IPS-11a (cell line): Measurements from ENCODE around the gene FAM174A.
"Not testable (repeated sequence)": the region's sequence is repeated elsewhere in the genome, so short reads cannot be mapped to it uniquely, and the experiment has no call there.

Source experiments
- H3K4me3 ChIP-seq: one replicate; pipeline ENCODE4 v1.5.1; 2013; ENCODE audit warnings: low read depth, low read length, control low read depth

FAM174A gene

DNA sequence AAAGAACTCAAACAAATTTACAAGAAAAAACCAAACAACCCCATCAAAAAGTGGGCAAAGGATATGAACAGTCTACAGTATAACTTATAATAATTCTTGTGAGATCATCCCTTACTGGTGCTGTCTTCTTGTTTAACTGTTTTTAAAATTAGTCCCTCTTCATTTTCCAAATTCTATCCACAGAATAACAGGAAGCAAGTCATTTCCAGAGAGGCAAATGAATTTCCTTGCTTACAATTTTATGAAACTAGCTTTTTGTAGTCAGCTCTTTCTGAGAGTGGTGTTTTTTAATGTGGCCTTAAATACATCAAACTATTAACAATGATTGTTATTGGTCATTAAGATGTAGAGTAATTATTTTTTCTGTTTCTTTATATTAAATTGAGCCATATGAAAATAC, 40.6 kb downstream of the FAM174A start:
- H3K4me3 ChIP-seq, result no peak overlapping the region

- no peak overlapping the region for H3K4me3 ChIP-seq
Observed at GRCh38 chr5:100576217-100576751, 41.1 kb downstream of the FAM174A start.

GRCh38 chr5:100577506-100577905, 42.3 kb downstream of the FAM174A start:
- no peak overlapping the region for H3K4me3 ChIP-seq

DNA sequence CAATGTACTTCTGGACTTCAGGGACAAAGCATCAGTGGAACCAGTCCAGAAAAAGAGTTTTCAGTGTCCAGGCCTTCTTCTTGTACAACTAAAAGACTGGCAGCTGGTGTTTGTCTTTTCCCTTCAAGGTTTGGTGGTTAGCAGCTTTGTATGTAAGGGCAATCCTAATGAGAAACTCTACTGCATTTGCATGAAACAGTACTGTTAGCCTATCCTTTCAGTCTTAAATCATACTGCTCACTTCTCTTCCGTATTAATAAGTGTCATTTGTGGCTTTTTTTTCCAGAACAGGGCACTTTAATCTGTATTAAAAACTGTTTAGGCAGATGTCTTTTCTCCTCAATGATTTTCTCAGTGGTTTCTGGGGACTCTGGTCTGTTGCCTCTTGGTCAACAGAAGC, 48.9 kb downstream of the FAM174A start:
- no peak overlapping the region for H3K4me3 ChIP-seq

GRCh38 chr5:100584889-100585288, 49.7 kb downstream of the FAM174A start:
- H3K4me3 ChIP-seq, result no peak overlapping the region

- H3K4me3 ChIP-seq, result no peak overlapping the region
Observed at GRCh38 chr5:100590867-100591266, 55.7 kb downstream of the FAM174A start.

DNA sequence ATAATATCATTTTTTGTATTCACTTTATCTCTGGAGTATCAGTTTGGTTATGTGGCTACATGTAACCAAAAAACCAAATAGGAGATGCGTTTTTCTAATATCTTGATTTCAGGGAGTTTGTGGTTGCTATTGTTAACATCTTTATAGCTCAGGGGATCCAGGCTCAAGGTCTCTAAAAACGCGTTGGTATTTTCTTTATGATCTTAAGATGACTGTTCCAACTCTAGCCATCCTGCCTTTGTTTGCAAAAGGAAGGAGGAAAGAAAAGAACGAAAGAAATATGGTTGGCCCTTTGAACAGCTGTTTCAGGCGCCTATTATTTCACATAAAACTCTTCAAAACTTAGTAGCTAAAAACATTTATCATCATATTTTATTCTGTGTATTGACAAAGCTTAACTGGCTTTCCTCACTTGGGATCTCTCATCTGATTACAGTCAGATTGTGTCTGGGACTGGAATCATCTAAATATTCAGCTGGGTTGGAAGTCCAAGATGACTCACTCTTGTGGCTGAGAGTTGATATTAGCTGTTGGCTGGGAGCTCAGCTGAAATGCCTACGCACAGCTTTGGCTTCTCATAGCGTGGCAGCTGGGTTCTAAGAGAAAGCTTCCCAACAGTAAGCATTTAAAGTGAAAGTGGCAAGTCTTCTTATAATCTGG, 60.1 kb downstream of the FAM174A start:
- no peak overlapping the region for H3K4me3 ChIP-seq

DNA sequence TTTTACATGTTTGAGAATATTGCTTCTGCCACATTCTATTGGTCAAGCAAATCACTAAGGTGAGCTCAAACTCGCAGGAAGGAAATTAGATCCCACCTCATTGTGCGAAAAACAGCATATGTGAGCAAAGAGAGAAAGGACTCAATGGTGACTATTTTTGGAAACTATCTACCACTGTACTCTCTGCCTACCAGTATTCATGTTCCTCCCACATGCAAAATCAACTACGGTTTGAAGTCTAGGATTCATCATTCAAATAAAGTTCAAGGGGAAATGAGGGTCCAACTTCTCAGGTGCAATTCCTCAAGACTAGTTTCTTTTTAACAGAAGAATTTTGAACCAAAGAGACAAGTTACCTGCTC, 60.6 kb downstream of the FAM174A start:
- H3K4me3 ChIP-seq, result no peak overlapping the region

DNA sequence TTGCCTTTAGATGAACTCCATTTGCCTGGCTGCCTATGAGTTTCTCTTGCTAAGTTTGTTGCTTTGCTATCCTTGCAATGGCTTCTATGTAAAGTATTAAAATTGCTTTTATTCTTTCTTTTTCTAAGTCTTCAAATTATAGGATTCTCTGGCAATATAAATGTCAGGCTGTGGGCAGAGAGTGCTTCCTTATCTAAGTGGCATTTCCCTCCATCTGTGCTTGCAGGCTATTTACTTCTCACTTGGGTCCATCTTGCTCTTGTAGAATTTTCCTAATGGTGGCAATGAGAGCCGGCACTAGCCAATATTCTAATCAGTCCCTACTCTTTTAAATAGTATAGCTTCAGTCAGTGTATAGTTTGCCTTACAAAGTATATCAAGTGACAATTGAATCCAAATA, 63.3 kb downstream of the FAM174A start:
- no peak overlapping the region for H3K4me3 ChIP-seq

GRCh38 chr5:100600298-100600994, 65.3 kb downstream of the FAM174A start:
- no peak overlapping the region for H3K4me3 ChIP-seq

DNA sequence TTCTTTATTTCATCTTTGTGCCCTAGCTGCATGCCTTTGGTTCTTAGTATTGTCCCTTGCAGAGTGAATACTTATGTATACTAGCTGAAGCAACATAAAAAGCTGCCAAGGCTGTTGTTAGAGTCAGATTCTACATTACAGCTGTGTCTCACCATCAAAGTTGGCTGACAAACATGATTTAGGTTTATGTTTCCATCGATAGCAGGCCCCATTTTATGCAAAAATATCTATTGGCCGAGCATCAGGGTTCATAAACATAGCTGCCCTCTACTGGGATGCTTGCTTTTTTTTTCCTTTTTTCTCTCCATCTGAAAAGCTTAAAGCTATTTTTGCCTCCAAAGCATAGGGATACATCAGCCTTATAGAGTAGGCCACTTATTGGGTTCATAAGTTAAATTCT, 68.0 kb downstream of the FAM174A start:
- no peak overlapping the region for H3K4me3 ChIP-seq

DNA sequence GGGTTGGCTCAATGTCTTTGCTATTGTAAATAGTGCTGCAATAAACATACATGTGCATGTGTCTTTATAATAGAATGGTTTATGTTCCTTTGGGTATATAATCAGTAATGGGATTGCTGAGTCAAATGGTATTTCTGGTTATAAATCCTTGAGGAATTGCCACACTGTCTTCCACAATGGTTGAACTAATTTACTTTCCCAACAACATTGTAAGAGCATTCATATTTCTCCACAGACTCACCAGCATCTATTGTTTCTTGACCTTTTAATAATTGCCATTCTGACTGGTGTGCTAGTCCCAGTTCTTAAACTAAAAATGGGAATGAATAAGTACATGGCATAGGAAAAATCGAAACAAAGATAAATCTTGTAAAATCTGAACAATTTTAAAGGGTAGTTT, 68.8 kb downstream of the FAM174A start:
- not testable (repeated sequence) for H3K4me3 ChIP-seq

DNA sequence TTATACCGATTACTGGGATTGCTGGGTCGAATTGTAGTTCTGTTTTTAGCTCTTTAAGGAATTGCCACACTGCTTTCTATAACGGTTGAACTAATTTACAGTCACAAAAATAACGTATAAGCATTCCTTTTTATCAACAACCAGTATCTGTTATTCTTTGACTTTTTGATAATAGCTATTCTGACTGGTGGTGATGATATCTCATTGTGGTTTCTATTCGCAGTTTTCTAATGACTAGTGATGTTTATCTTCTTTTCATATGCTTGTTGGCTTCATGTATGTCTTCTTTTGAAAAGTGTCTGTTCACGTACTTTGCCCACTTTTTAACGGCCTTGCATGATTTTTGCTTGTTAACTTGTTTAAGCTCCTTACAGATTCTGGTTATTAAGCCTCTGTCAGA, 74.4 kb downstream of the FAM174A start:
- no peak overlapping the region for H3K4me3 ChIP-seq

GRCh38 chr5:100614308-100614707, 79.1 kb downstream of the FAM174A start:
- H3K4me3 ChIP-seq, result no peak overlapping the region

DNA sequence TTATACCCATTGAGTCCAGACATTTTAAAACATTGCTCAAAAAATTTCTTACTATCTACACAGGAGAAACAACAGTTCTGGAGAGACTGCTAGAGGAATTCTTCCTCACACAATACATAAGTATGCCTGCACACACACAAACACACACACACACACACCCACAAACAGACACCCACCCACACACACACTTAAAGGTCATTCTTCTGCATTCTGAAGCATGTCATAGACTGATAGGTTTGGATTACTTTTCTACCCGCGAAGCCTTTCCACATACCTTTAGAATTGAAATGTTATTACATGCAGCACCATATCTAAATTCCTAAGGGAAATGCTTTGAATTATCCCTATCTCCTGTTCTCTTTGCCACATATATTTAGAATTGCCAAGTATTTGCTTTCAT, 80.2 kb downstream of the FAM174A start:
- no peak overlapping the region for H3K4me3 ChIP-seq

DNA sequence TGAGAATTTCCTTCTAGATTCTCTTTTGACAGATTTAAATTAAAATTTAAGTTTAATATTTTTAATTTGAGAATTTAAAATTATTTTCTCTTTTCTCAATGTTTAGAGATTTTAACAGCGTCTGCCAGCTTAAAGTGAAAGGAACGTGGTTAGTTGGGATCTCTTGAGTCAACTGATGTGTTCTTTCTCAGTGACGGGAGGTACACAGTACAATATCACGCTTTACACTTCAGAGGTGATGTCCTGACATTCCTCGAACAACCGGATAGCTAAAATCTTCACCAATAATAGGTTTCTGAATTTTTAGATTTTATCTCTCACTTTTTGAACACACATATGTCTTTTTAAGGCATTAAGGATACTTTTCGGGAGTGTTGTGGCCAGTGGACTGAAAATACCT, 81.1 kb downstream of the FAM174A start:
- no peak overlapping the region for H3K4me3 ChIP-seq

- H3K4me3 ChIP-seq, result no peak overlapping the region
Observed at GRCh38 chr5:100616981-100617380, 81.8 kb downstream of the FAM174A start.

DNA sequence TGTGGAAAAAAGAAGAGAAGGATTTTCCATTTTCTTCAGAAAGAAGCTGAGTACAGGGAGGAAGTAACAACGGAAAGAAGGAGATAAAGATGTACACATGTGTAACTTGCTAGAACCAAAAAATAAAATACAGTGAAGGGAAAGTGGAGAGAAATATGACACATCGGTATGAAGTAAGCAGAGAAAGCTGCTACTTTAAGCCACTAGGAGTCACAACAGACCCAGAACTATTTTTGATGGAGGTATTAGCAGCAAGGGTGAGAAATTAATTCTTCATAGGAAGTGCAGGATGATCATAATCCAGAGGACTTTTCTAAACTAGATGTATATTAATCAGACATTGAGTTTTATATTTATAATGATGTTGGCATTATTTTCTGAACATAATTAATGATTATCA, 88.5 kb downstream of the FAM174A start:
- H3K4me3 ChIP-seq, result no peak overlapping the region

DNA sequence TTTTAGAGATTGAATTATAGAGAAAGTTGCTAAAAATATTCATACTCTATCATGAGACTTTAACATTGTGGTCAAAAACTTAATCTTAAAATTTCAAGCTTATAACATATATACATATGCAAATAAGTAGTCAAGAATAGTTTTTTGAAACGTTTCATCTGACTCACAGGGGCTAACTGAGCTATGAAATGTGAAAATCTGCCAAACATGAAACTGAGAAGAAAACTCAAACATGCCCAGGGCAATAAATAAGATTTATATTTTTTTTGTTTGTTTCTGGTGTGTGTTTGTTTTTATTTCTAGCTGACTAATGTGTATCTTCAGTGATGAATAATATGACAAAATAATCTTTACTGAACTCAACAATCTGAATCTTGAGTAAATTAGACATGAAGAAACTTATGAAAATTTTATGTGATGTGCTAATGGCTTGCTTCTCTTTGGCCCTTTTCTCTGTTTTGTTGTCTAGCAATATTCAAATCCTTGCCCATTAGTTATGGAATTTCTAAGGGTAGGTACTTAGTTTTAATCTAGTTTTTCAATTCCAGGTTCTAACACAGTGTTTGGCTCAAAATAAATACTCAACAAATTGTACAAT, 99.9 kb downstream of the FAM174A start:
- no peak overlapping the region for H3K4me3 ChIP-seq
